ENCODE measurements around the gene AMER3.
A peak's percentile ranks its signal among the peaks of the same experiment; 100 is the strongest.

The AMER3 gene

DNA sequence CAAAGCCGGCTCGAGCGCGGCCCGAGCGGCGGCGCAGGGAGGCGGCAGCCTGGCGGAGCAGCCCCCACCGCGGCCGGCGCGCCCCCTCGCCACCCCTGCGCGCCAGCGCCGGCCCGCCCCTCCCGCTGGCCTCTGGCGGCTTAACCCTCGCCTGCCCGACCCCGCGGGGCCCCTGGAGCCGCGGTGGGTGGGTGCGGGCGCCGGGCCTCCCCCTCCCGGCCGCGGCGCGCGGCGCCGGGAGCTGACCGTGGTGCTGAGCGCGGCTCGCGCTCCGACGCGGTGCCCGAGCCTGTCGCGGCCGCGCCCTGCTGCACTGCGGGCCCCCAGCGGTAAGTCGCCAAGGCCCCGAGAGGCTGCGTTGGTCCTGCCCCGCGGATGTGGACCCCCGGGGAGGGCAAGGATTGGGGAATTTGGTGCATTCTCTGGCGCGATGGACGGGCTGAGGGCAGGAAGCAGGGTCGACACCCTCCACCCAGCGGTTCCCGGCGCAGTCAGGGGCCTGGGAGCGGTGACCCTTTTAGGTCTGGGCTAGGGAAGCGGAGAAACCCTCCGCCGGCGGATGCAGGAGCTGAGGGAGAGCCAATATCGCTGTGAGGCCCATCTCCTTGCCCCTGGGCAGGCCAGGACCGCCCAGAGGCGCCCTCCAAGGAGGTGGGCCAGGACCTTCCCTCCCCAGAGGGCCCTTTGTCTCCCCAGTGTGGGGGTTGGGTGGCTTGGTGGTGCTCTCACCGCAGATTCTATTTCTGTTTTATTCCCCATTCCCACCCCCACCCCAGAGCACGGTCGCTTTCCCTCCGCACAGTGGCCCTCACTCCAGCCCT, 923 bp downstream of the AMER3 start:
- DNase-seq (ENCODE audit: low read depth), result peak; percentile 13

GRCh38 chr2:130756874-130757668, 1.7 kb downstream of the AMER3 start:
- TF ChIP-seq CTCF (IDR thresholded peaks at IDR 0.05; ENCODE audit: low read length, missing control alignments), result no peak
- no peak for DNase-seq (ENCODE audit: low read depth)
- no peak overlapping the region for H3K4me3 ChIP-seq (replicated peaks; ENCODE audit: low read depth, low read length)

More for the DNA sequence above, 923 bp downstream of the AMER3 start:
- H3K4me3 ChIP-seq (replicated peaks; ENCODE audit: low read depth, low read length), result no peak overlapping the region
- no peak for TF ChIP-seq CTCF (IDR thresholded peaks at IDR 0.05; ENCODE audit: low read length, missing control alignments)

- no peak overlapping the region for H3K4me3 ChIP-seq (replicated peaks; ENCODE audit: low read depth, low read length)
- TF ChIP-seq CTCF (IDR thresholded peaks at IDR 0.05; ENCODE audit: low read length, missing control alignments), result no peak
- peak; percentile 11 for DNase-seq (ENCODE audit: low read depth)
These were observed 4.8 kb downstream of the AMER3 start for GRCh38 chr2:130759906-130760753.

GRCh38 chr2:130760754-130761751, 5.7 kb downstream of the AMER3 start:
- TF ChIP-seq CTCF (IDR thresholded peaks at IDR 0.05; ENCODE audit: low read length, missing control alignments), result no peak
- no peak for DNase-seq (ENCODE audit: low read depth)

GRCh38 chr2:130762031-130762909, 6.9 kb downstream of the AMER3 start:
- TF ChIP-seq CTCF (IDR thresholded peaks at IDR 0.05; ENCODE audit: low read length, missing control alignments), result no peak
- DNase-seq (ENCODE audit: low read depth), result no peak
- H3K4me3 ChIP-seq (replicated peaks; ENCODE audit: low read depth, low read length), result no peak overlapping the region

More at GRCh38 chr2:130760754-130761751, 5.7 kb downstream of the AMER3 start:
- no peak overlapping the region for H3K4me3 ChIP-seq (replicated peaks; ENCODE audit: low read depth, low read length)

All from fibroblast of pulmonary artery (primary cell).